Measurements from ENCODE around the gene MPC2.

DNA sequence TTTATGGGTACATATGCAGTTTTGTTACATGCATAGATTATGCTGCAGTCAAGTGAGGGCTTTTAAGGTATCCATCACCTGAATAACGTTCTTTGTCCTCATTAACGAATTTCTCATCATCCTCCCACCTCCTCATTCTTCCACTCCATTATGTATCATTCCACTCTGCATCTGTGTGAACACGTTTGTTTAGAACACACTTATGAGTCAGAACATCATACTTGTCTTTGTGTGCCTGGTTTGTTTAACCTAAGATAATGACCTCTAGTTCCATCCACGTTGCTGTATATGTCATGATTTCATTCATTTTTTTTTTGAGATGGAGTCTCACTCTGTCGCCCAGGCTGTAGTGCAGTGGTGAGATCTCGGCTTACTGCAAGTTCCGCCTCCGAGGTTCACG, 6.7 kb upstream of the MPC2 start:
- TF ChIP-seq, protein P1, sequence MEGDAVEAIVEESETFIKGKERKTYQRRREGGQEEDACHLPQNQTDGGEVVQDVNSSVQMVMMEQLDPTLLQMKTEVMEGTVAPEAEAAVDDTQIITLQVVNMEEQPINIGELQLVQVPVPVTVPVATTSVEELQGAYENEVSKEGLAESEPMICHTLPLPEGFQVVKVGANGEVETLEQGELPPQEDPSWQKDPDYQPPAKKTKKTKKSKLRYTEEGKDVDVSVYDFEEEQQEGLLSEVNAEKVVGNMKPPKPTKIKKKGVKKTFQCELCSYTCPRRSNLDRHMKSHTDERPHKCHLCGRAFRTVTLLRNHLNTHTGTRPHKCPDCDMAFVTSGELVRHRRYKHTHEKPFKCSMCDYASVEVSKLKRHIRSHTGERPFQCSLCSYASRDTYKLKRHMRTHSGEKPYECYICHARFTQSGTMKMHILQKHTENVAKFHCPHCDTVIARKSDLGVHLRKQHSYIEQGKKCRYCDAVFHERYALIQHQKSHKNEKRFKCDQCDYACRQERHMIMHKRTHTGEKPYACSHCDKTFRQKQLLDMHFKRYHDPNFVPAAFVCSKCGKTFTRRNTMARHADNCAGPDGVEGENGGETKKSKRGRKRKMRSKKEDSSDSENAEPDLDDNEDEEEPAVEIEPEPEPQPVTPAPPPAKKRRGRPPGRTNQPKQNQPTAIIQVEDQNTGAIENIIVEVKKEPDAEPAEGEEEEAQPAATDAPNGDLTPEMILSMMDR (conservative IDR thresholded peaks at IDR 0.05 in 1 of 2, IDR thresholded peaks at IDR 0.05 in 1 of 2; ENCODE audit: extremely low read depth in 1 of 2, insufficient read depth in 1 of 2, low read depth in 1 of 2, low read length in 2 of 2), result no peak
- no peak for TF ChIP-seq EZH2 (IDR thresholded peaks at IDR 0.05; ENCODE audit: borderline replicate concordance, low read length)
